Cardiac fibroblast (primary cell): ENCODE results near the gene PRAMEF12.
"Not testable (repeated sequence)": the region's sequence is repeated elsewhere in the genome, so short reads cannot be mapped to it uniquely, and the experiment has no call there.

ENCODE experiments used
- DNase-seq, 2 donors: peaks; one replicate each; pipeline versions ENCODE4 v3.0.0 to v3.0.0-alpha.2; 2010; ENCODE audit warnings: low read depth in 2 of 2
- H3K4me3 ChIP-seq, 2 donors: replicated peaks in 1 of 2; 1 replicate in 1 of 2; 2 replicates in 1 of 2; pipeline ENCODE4 v1.5.1; 2011; ENCODE audit warnings: low read depth in 2 of 2, low read length in 2 of 2, mild to moderate bottlenecking in 2 of 2, moderate library complexity in 1 of 2
- TF ChIP-seq, protein P1 (sequence below): IDR thresholded peaks from one replicate; pipeline ENCODE4 v1.5.1; 2011; ENCODE audit warnings: low read depth, mild to moderate bottlenecking, low read length, inconsistent platforms

PRAMEF12 gene

DNA sequence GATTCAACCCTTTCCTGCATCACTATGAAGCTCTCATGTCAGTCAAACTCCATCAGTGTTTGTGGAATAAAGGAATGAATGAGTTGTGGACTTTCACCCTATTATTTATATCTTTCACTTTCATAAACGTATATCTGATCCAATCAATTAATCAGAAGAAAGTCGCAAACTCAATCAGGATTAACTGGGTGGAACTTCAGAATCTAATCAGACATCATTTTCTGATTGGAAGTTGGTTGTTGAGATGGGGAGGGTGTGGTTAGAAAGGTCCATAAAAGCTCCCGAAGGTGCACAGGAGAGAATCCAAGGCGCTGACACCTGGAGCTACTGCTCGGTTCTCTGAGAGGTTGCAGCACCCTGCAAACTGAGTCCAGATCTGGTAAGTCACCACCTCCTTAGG, at the start of gene PRAMEF12:
Gene PRAMEF12 (plus strand): TSS at position 301 of the 400 bp plus-strand sequence. CDS start 1,130 bp downstream, outside the sequence.
- TF ChIP-seq, protein P1, sequence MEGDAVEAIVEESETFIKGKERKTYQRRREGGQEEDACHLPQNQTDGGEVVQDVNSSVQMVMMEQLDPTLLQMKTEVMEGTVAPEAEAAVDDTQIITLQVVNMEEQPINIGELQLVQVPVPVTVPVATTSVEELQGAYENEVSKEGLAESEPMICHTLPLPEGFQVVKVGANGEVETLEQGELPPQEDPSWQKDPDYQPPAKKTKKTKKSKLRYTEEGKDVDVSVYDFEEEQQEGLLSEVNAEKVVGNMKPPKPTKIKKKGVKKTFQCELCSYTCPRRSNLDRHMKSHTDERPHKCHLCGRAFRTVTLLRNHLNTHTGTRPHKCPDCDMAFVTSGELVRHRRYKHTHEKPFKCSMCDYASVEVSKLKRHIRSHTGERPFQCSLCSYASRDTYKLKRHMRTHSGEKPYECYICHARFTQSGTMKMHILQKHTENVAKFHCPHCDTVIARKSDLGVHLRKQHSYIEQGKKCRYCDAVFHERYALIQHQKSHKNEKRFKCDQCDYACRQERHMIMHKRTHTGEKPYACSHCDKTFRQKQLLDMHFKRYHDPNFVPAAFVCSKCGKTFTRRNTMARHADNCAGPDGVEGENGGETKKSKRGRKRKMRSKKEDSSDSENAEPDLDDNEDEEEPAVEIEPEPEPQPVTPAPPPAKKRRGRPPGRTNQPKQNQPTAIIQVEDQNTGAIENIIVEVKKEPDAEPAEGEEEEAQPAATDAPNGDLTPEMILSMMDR, result no peak
- DNase-seq, result no peak
- H3K4me3 ChIP-seq, result no peak within 1 kb of the TSS

GRCh38 chr1:12728391-12728790, 45.1 kb upstream of the PRAMEF12 start:
- H3K4me3 ChIP-seq, result no peak overlapping the region
- no peak for DNase-seq
- TF ChIP-seq, protein P1, result no peak

GRCh38 chr1:12730156-12730555, 43.4 kb upstream of the PRAMEF12 start:
- no peak overlapping the region for H3K4me3 ChIP-seq
- DNase-seq, result no peak
- TF ChIP-seq, protein P1, result no peak

DNA sequence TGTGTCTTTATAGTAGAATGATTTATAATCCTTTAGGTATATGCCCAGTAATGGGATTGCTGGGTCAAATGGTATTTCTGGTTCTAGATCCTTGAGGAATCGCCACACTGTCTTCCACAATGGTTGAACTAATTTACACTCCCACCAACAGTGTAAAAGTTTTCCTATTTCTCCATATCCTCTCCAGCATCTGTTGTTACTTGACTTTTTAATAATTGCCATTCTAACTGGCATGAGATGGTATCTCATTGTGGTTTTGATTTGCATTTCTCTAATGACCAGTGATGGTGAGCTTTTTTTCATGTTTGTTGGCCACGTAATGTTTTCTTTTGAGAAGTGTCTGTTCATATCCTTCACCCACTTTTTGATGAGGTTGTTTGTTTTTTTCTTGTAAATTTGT, 42.5 kb upstream of the PRAMEF12 start:
- H3K4me3 ChIP-seq, DNase-seq: not testable (repeated sequence)

GRCh38 chr1:12734651-12735050, 38.9 kb upstream of the PRAMEF12 start:
- TF ChIP-seq, protein P1, result no peak
- no peak for DNase-seq
- no peak overlapping the region for H3K4me3 ChIP-seq

GRCh38 chr1:12738934-12739333, 34.6 kb upstream of the PRAMEF12 start:
- DNase-seq, result no peak
- TF ChIP-seq, protein P1, result no peak
- H3K4me3 ChIP-seq, result no peak overlapping the region

GRCh38 chr1:12739613-12740012, 33.9 kb upstream of the PRAMEF12 start:
- no peak for DNase-seq
- TF ChIP-seq, protein P1, result no peak
- no peak overlapping the region for H3K4me3 ChIP-seq

DNA sequence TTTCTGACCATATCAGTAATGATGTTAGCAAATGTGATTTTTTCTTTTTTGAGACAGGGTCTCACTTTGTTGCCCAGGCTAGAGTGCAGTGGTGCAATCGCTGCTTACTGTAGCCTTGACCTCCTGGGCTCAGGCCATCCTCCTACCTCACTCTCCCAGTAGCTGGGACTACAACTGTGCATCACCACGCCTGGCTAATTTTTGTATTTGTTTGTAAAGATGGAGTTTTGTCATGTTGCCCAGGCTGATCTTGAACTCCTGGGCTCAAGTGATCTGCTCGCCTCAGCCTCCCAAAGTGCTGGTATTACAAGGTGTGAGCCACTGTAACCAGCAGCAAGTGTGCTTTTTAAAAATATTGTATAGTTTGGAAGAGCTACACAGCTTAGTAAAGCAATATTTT, 31.6 kb upstream of the PRAMEF12 start:
- DNase-seq, result no peak
- H3K4me3 ChIP-seq, result no peak overlapping the region
- TF ChIP-seq, protein P1, result no peak
